NT2/D1 (cell line): Measurements from ENCODE around the gene CAMTA1.

Experiments
- YY1 ChIP-seq: IDR thresholded peaks from 2 replicates; pipeline ENCODE4 v1.6.1; 2011; ENCODE audit not compliant: insufficient read length, insufficient read depth
- ZNF274 ChIP-seq: IDR thresholded peaks from 2 replicates; pipeline ENCODE4 v1.6.1; 2011; ENCODE audit warnings: mild to moderate bottlenecking, low read depth, low read length

DNA sequence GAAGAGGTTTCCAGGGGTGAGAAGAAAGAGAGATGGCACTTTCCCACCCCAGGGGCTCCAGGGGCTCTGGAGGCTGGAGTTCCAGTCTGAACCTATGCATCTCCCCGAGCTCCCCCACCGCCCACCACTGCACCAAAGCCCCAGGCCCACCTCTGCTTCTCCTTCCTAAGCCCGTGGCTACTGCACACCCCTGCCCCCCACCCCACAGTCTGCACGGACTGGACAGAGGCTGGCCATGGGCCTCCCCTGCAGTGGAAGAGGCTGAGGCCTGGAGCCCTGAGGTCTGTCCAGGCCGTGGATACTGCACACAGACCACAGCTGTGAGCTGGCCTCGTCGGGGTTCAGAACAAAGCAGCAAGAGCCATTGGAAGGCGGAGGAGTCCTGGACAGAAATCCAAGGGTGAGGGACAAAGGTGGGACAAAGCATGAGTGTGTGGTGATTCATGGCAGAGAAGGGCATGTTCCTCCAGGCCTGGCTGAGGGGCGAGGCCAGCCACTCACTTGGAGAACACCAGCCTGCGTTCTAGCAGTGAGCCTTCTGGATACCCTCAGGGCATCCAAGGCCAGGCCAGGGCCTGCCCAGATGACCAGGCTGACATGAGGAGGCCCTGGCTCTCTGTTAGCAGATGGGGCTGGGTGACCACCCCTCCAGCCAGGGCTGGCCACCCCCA lies 741.1 kb downstream of the CAMTA1 start:
- TF ChIP-seq YY1: no peak
- TF ChIP-seq ZNF274: no peak
